GM06990 (cell line): Measurements from ENCODE around the gene S100A7.
"Not testable (repeated sequence)": the region's sequence is repeated elsewhere in the genome, so short reads cannot be mapped to it uniquely, and the experiment has no call there.

Source experiments
- DNase-seq: peaks from one replicate; pipeline ENCODE4 v3.0.0-alpha.2; 2011; ENCODE audit not compliant: insufficient read length; ENCODE audit errors: extremely low read depth
- H3K27me3 ChIP-seq: replicated peaks from 2 replicates; pipeline ENCODE4 v1.6.0; 2011; ENCODE audit warnings: low read length; ENCODE audit not compliant: control insufficient read depth, insufficient read depth
- H3K36me3 ChIP-seq: 2 replicates; pipeline ENCODE4 v1.5.1; 2011; ENCODE audit warnings: low read length; ENCODE audit not compliant: control insufficient read depth, insufficient read depth
- H3K4me3 ChIP-seq: replicated peaks from 2 replicates; pipeline ENCODE4 v1.5.1; 2011; ENCODE audit warnings: low read depth, mild to moderate bottlenecking, control low read depth, low read length
- TF ChIP-seq, protein P1 (sequence below): IDR thresholded peaks from 2 replicates; pipeline ENCODE4 v1.5.1; 2011; ENCODE audit warnings: low read length, control low read depth, mild to moderate bottlenecking, inconsistent platforms; ENCODE audit not compliant: insufficient read depth, poor library complexity, severe bottlenecking

The S100A7 gene

DNA sequence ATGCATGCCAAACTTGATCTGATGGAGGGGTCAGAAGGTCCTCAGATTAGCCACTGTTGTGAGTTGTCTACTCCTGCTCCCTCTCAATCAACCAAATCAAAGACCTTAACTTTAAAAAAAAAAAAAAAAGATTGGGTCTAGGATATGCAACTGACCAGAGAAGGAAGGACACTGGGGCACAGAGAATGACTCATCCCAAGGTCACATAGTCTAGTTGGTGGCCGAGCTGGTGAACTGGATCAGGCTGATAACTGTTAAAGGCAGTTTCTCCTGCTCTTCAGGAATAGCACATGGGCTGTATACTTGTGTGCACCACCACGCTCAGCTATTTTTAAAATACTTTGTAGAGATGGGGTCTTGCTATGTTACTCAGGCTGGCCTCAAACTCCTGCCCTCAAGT is 14.8 kb upstream of the S100A7 start:
- DNase-seq = no peak
- Histone ChIP-seq H3K4me3 (no peak overlapping the region), H3K36me3 (no peaks in the 10 kb centered on the region), H3K27me3 (no peaks in the 10 kb centered on the region; the same call in 1 of the 2 replicates)
- TF ChIP-seq, protein P1, sequence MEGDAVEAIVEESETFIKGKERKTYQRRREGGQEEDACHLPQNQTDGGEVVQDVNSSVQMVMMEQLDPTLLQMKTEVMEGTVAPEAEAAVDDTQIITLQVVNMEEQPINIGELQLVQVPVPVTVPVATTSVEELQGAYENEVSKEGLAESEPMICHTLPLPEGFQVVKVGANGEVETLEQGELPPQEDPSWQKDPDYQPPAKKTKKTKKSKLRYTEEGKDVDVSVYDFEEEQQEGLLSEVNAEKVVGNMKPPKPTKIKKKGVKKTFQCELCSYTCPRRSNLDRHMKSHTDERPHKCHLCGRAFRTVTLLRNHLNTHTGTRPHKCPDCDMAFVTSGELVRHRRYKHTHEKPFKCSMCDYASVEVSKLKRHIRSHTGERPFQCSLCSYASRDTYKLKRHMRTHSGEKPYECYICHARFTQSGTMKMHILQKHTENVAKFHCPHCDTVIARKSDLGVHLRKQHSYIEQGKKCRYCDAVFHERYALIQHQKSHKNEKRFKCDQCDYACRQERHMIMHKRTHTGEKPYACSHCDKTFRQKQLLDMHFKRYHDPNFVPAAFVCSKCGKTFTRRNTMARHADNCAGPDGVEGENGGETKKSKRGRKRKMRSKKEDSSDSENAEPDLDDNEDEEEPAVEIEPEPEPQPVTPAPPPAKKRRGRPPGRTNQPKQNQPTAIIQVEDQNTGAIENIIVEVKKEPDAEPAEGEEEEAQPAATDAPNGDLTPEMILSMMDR = no peak

DNA sequence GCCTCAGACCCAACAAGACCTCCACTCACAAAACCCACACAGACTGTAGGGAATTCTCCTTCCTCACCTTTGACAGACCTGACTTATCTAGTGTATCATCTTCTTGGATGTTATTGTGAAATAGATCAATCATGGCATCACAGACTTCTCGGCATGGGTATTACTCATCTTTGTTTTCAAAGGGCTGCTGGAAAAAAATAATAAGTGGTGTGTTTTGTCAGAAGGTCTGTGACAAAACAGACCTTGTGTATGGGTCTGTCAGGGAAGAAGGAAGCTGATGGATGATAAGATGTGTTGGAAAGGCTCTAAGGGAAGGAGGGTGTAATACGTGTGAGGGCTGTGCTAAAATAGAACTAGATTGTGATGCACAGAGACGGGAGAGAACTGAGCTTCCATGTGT is 13.9 kb upstream of the S100A7 start:
- H3K36me3 ChIP-seq = no peaks in the 10 kb centered on the region
- no peak for DNase-seq
- H3K4me3 ChIP-seq = no peak overlapping the region
- TF ChIP-seq, protein P1 = no peak
- no peaks in the 10 kb centered on the region; the same call in none of the 2 replicates for H3K27me3 ChIP-seq

DNA sequence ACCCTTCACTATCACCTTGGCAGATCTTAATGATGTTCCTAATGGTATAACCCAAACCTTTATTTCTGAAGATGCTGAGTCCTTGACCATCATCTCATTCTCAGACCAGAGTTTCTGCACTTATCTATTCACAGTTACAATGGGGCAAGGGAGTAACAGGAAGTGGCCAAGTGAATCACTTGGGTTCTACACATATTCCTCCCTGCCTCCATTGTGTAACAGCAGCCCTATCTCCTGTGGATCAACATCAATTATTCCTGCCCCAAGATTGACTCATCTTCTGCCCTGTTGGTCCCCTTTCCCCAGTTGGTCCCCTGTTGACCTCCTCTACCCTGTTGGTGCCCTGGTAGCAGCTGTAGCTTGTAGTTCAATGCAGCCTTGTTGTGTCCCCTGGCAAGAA is 10.3 kb upstream of the S100A7 start:
- H3K27me3 ChIP-seq = no peaks in the 10 kb centered on the region; the same call in 1 of the 2 replicates
- no peak overlapping the region for H3K4me3 ChIP-seq
- no peak for DNase-seq
- no peaks in the 10 kb centered on the region for H3K36me3 ChIP-seq
- TF ChIP-seq, protein P1 = no peak

DNA sequence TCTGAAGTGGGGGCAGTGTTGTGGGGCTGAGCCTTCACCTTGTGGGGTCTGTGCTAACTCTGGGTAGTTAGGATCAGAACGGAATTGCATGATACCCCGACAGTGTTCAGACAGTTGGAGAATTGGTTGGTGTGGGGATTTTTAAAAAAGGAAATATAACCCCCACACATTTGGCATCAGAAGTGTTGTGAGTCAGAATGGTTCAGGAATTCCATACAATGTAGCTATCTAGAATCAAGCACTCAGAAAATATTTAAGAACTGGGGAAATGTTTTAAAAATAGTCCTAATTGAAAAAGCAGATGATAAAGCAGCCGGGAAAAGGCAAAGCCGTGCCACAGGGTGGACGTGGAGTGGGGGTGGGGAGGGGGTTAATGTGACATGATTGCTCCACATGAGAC is 6.5 kb upstream of the S100A7 start:
- no peaks in the 10 kb centered on the region for H3K36me3 ChIP-seq
- no peak for DNase-seq
- no peaks in the 10 kb centered on the region; the same call in 1 of the 2 replicates for H3K27me3 ChIP-seq
- TF ChIP-seq, protein P1 = no peak
- no peak overlapping the region for H3K4me3 ChIP-seq

DNA sequence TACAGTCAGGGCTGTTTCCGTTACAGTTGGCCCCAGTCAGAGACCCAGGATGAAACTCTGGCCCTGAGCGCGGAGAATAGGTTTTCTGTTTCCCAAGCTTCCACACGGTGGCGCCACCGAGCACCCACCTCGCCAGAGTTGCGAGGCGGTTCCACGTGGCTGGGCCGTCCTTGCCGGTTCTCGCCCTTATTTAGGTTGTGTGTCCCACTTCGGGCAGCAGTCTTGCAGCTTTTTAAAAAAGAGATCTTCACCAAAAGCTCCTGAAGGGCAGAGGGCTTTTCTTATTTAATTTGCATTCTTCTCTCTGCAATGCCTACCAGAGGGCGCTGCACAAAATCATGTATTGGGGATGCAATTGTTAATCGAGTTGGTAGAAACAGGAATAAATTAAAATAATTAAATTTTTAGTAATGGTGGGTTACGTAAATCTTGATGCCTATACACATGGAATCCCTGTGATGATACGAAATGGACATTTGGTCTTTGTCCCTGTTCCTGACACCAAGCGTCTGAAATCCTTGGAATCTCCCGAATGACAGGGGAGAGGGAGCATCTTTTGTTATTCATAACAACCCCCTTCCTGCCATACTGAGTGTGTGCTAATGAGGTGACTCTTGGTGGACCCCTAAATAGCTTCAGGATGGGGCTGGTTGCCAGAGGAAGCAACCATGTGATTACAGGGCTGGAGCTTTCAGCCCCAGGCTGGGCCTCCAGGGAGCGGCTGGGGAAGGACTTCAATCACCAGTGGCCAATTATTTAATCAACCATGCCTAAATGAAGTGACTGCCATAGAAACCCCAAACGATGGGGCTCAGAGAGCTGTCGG is 5.6 kb upstream of the S100A7 start:
- DNase-seq = peak; percentile 33
- TF ChIP-seq, protein P1 = peak; percentile 88
- Histone ChIP-seq H3K4me3 (no peak overlapping the region), H3K36me3 (no peaks in the 10 kb centered on the region), H3K27me3 (no peaks in the 10 kb centered on the region; the same call in 1 of the 2 replicates)

DNA sequence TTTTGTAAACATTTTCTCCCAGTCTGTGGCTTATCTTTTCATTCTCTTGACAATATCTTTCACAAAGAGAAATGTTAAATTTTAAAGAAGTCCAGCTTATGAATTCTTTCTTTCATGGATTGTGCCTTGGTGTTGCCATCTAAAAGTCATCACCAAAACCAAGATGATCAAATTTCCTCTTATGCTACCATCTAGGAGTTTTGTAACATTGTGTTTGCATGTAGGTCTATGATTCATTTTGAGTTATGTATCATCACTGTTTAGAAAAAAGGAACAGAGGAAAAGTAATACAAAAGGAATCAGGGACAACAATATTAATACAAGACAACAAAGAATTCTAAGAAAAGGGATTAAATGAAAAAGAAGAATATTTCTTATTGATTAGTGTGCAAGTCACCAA is 2.3 kb upstream of the S100A7 start:
- H3K36me3 ChIP-seq, H3K4me3 ChIP-seq, DNase-seq, H3K27me3 ChIP-seq: not testable (repeated sequence)
